ENCODE results near the gene ORC5. TPM values are rescaled to one million over a fixed set of nuclear protein-coding genes. Genes with fewer than 3 reads are reported as not detected.

The ORC5 gene
- total RNA-seq, 3 donors from 2014 or later, result 14.9 to 17.6 (median 15.5) TPM

DNA sequence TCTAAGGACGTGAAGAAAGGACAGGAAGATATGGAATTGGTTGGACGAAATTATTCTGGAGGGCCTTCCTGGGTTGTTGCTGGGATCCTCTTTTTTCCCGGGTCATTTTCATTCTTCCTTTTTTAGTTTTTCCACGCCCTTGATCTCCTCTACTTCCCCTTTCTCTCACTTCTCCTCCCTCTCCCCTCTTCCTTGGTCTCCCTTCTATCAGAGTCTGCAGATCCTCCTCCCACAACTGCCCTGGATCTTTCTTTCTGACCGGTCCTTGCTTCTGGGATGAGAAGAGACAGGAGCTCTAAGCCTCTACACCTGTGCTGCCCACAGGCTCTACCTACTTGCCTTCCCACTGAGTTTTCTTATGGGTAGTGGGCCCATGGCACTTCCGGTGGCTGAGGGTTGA lies 114.7 kb downstream of the ORC5 start:
- Histone ChIP-seq H3K9me3 (no peaks in the 10 kb centered on the region), H3K36me3 (ENCODE audit: low read depth) (no peaks in the 10 kb centered on the region), H3K4me3 (no peak overlapping the region), H3K4me1 (ENCODE audit: low read depth) (no peaks in the 10 kb centered on the region)
- ATAC-seq (no peak), DNase-seq (no peak)
- intact Hi-C loops (cut with DNase I, micrococcal nuclease), result no loop called here
- TF ChIP-seq, protein P1, sequence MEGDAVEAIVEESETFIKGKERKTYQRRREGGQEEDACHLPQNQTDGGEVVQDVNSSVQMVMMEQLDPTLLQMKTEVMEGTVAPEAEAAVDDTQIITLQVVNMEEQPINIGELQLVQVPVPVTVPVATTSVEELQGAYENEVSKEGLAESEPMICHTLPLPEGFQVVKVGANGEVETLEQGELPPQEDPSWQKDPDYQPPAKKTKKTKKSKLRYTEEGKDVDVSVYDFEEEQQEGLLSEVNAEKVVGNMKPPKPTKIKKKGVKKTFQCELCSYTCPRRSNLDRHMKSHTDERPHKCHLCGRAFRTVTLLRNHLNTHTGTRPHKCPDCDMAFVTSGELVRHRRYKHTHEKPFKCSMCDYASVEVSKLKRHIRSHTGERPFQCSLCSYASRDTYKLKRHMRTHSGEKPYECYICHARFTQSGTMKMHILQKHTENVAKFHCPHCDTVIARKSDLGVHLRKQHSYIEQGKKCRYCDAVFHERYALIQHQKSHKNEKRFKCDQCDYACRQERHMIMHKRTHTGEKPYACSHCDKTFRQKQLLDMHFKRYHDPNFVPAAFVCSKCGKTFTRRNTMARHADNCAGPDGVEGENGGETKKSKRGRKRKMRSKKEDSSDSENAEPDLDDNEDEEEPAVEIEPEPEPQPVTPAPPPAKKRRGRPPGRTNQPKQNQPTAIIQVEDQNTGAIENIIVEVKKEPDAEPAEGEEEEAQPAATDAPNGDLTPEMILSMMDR (IDR thresholded peaks at IDR 0.05), result no peak

DNA sequence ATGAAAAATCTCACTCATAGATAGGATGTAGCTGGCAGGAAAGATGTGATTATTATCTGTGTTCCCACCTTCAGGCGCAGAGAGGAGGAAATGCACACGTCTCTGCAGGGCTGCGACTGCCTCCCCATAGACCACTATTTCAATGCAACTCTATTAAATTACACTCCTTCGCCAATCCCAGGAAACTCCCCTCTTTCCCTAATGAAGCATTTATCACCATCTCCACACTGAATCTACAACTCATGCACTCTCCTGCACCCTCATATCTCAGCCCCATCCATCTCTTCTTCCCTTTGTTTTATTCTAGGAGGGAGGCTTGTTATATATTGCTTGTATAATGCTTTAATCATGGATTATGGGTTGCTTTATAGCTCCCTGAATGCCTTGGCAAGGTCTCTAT lies 116.6 kb downstream of the ORC5 start:
- intact Hi-C loops (cut with DNase I, micrococcal nuclease), result no loop called here
- Histone ChIP-seq H3K4me1 (ENCODE audit: low read depth) (no peaks in the 10 kb centered on the region), H3K9me3 (no peaks in the 10 kb centered on the region), H3K4me3 (no peak overlapping the region), H3K36me3 (ENCODE audit: low read depth) (no peaks in the 10 kb centered on the region)
- DNase-seq (no peak), ATAC-seq (no peak)
- TF ChIP-seq, protein P1 (IDR thresholded peaks at IDR 0.05), result no peak

GRCh38 chr7:104089612-104090011 lies 118.2 kb downstream of the ORC5 start:
- ATAC-seq (no peak), DNase-seq (no peak)
- intact Hi-C loops (cut with DNase I, micrococcal nuclease), result no loop called here
- no peaks in the 10 kb centered on the region for H3K36me3 ChIP-seq (ENCODE audit: low read depth)
- H3K4me1 ChIP-seq (ENCODE audit: low read depth), result no peaks in the 10 kb centered on the region
- TF ChIP-seq, protein P1 (IDR thresholded peaks at IDR 0.05), result no peak
- H3K9me3 ChIP-seq, result no peaks in the 10 kb centered on the region
- no peak overlapping the region for H3K4me3 ChIP-seq

DNA sequence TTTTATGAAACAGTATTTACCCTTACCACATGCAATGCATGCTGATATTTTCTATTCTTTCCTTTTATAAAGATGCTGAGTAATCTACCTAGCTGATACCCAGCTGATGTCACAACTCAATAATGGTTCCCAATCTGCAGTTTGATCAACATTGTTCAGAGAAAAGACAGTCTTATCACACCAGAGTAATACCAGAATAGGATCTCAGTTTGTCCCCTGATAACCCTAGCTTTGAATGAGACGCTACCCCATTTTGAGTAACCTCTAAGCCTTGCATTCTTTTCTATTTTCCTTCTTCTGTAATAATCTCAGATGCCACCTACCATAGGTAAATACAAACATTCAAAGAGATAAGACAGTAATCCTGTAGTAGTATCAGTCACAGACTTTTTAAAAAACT lies 118.8 kb downstream of the ORC5 start:
- H3K4me3 ChIP-seq, result no peak overlapping the region
- no peak for DNase-seq
- TF ChIP-seq, protein P1 (IDR thresholded peaks at IDR 0.05), result no peak
- H3K36me3 ChIP-seq (ENCODE audit: low read depth), result no peaks in the 10 kb centered on the region
- intact Hi-C loops (cut with DNase I, micrococcal nuclease), result no loop called here
- no peak for ATAC-seq
- H3K9me3 ChIP-seq, result no peaks in the 10 kb centered on the region
- no peaks in the 10 kb centered on the region for H3K4me1 ChIP-seq (ENCODE audit: low read depth)

Other genes with a start within 250 kb of the ORC5 start
- gene RELN, start 218.4 kb downstream of the ORC5 start, total RNA-seq, result 1 to 10 TPM; 1.1 to 4.4 (median 2.4) TPM
- gene LHFPL3, start 120.6 kb upstream of the ORC5 start, total RNA-seq, result under 1 TPM; 0.26 to 0.57 (median 0.31) TPM